Caco-2 (cell line): ENCODE data around the gene NFIL3. TPM values are rescaled to one million over a fixed set of nuclear protein-coding genes. Genes with fewer than 3 reads are reported as not detected.

Source experiments
- BruUV-seq: library from RNA; stranded (reverse); fragments of 400-500 nt; replicated peaks from 2 replicates; lab custom pipeline; 2021; lab: Mats Ljungman, UMichigan
- CTCF ChIA-PET: fragments of 300-600 bp; sonication (Branson Sonifier 250); formaldehyde crosslinking; loops from one replicate; lab custom pipeline; 2022; ENCODE audit warnings: antibody characterized with exemption; lab: Charles Lee
- POLR2A ChIA-PET: fragments of 300-600 bp; sonication (Branson Sonifier 250); formaldehyde crosslinking; loops from one replicate; lab custom pipeline; 2022; ENCODE audit warnings: antibody characterized with exemption; lab: Charles Lee
- DNase-seq, 2 experiments: peaks; one replicate each; pipeline versions ENCODE4 v3.0.0 to v3.0.0-alpha.2; 2020 to 2022
- H3K27me3 ChIP-seq: replicated peaks from 2 replicates; pipeline ENCODE4 v1.6.0; 2011; ENCODE audit warnings: low read length; ENCODE audit not compliant: control insufficient read depth, insufficient read depth
- H3K36me3 ChIP-seq: 2 replicates; pipeline ENCODE4 v1.5.1; 2011; ENCODE audit warnings: low read length; ENCODE audit not compliant: control insufficient read depth, insufficient read depth
- H3K4me1 ChIP-seq: fragments of 250-450 bp; sonication (Bioruptor Pico); 2 replicates; pipeline ENCODE4 v1.5.1; 2020; ENCODE audit warnings: mild to moderate bottlenecking
- H3K4me3 ChIP-seq: 2 replicates; pipeline ENCODE4 v1.5.1; 2011; ENCODE audit warnings: low read depth, mild to moderate bottlenecking, control low read depth, low read length
- H3K9me3 ChIP-seq: fragments of 250-450 bp; sonication (Bioruptor Pico); 2 replicates; pipeline ENCODE4 v1.5.1; 2020; ENCODE audit warnings: mild to moderate bottlenecking, moderate library complexity
- H3K27ac Mint-ChIP-seq: one replicate; pipeline ENCODE4 v1.8.0; 2022; ENCODE audit warnings: mixed read lengths; ENCODE audit not compliant: unreplicated experiment
- H3K27me3 Mint-ChIP-seq: one replicate; pipeline ENCODE4 v1.8.0; 2022; ENCODE audit warnings: mixed read lengths; ENCODE audit not compliant: insufficient read depth, unreplicated experiment
- H3K36me3 Mint-ChIP-seq: one replicate; pipeline ENCODE4 v1.8.0; 2022; ENCODE audit warnings: mild to moderate bottlenecking, mixed read lengths; ENCODE audit not compliant: insufficient read depth, unreplicated experiment
- H3K4me1 Mint-ChIP-seq: one replicate; pipeline ENCODE4 v1.8.0; 2022; ENCODE audit warnings: low read depth, mixed read lengths; ENCODE audit not compliant: unreplicated experiment
- H3K4me3 Mint-ChIP-seq: one replicate; pipeline ENCODE4 v1.8.0; 2022; ENCODE audit warnings: mild to moderate bottlenecking, moderate library complexity, mixed read lengths; ENCODE audit not compliant: unreplicated experiment
- H3K9me3 Mint-ChIP-seq: one replicate; pipeline ENCODE4 v1.8.0; 2022; ENCODE audit warnings: mixed read lengths; ENCODE audit not compliant: unreplicated experiment
- CTCF ChIP-seq, 2 experiments: fragments of 200-600 bp in 1 of 2; IDR thresholded peaks; 1 replicate in 1 of 2; 2 replicates in 1 of 2; pipeline versions ENCODE4 v1.5.1 to v1.8.0; 2011 to 2022; ENCODE audit warnings: antibody characterized with exemption in 1 of 2, control low read depth in 1 of 2, inconsistent platforms in 1 of 2, low read depth in 1 of 2, low read length in 1 of 2, mild to moderate bottlenecking in 1 of 2, moderate library complexity in 1 of 2; ENCODE audit not compliant: insufficient read depth in 1 of 2, severe bottlenecking in 1 of 2, unreplicated experiment in 1 of 2
- intact Hi-C: fragments of 100-400 bp; cut with micrococcal nuclease; formaldehyde crosslinking; loops from one replicate; pipeline ENCODE4 v1.10.0; 2022; ENCODE audit not compliant: unreplicated experiment
- total RNA-seq: library from RNA; stranded (reverse); gene quantifications from 2 replicates; pipeline ENCODE4 v1.2.3, GENCODE V29; 2022

The NFIL3 gene
- total RNA-seq, 1 experiment from 2014 or later, result 13.5 TPM

GRCh38 chr9:91364702-91365101, 58.9 kb downstream of the NFIL3 start:
- no peaks in the 10 kb centered on the region for H3K27me3 Mint-ChIP-seq
- no peaks in the 10 kb centered on the region for H3K27me3 ChIP-seq
- no peak overlapping the region for H3K27ac Mint-ChIP-seq
- peaks cover 5% of the 10 kb centered on the region; the same call in 1 of the 2 replicates for H3K4me1 ChIP-seq
- H3K36me3 ChIP-seq, result no peaks in the 10 kb centered on the region
- H3K4me3 Mint-ChIP-seq, result no peak overlapping the region
- no peak overlapping the region for H3K4me3 ChIP-seq
- no peak for DNase-seq
- TF ChIP-seq CTCF (IDR thresholded peaks at IDR 0.05; ENCODE audit: insufficient read depth in 1 of 2, low read depth in 1 of 2, low read length in 1 of 2, severe bottlenecking in 1 of 2, unreplicated experiment in 1 of 2), result no peak
- no peaks in the 10 kb centered on the region for H3K36me3 Mint-ChIP-seq
- H3K9me3 ChIP-seq, result no peaks in the 10 kb centered on the region
- intact Hi-C loops, result loop anchor here (5.0 kb wide), 1 partner anchor 167 kb away; no protein-coding TSS in a partner anchor
- H3K9me3 Mint-ChIP-seq, result peaks cover 9% of the 10 kb centered on the region
- peaks cover 7% of the 10 kb centered on the region for H3K4me1 Mint-ChIP-seq
- CTCF ChIA-PET, result interaction anchor here (0.6 kb wide), 1 partner anchor 59 kb away, joined by 3 read pairs; the partner anchor contains the start of gene NFIL3
- no TSS peak for BruUV-seq
- POLR2A ChIA-PET, result no interaction called here

- no peak overlapping the region for H3K27ac Mint-ChIP-seq
- no peak for DNase-seq
- Histone ChIP-seq H3K27me3 (no peaks in the 10 kb centered on the region), H3K4me1 (peaks cover 5% of the 10 kb centered on the region; the same call in 1 of the 2 replicates), H3K4me3 (no peak overlapping the region), H3K9me3 (no peaks in the 10 kb centered on the region), H3K36me3 (no peaks in the 10 kb centered on the region)
- H3K4me1 Mint-ChIP-seq, result peaks cover 7% of the 10 kb centered on the region
- ChIA-PET CTCF (no interaction called here), POLR2A (no interaction called here)
- no peaks in the 10 kb centered on the region for H3K27me3 Mint-ChIP-seq
- TF ChIP-seq CTCF (IDR thresholded peaks at IDR 0.05; ENCODE audit: insufficient read depth in 1 of 2, low read depth in 1 of 2, low read length in 1 of 2, severe bottlenecking in 1 of 2, unreplicated experiment in 1 of 2), result no peak
- peaks cover 9% of the 10 kb centered on the region for H3K9me3 Mint-ChIP-seq
- H3K4me3 Mint-ChIP-seq, result no peak overlapping the region
- no peaks in the 10 kb centered on the region for H3K36me3 Mint-ChIP-seq
- intact Hi-C loops, result loop anchor here (5.0 kb wide), 1 partner anchor 167 kb away; no protein-coding TSS in a partner anchor
- no TSS peak for BruUV-seq
Observed at GRCh38 chr9:91364005-91364404, 59.6 kb downstream of the NFIL3 start.

GRCh38 chr9:91362051-91362611, 61.5 kb downstream of the NFIL3 start:
- H3K4me3 ChIP-seq, result peak overlapping the region; percentile 93

More at GRCh38 chr9:91362051-91362611, 61.5 kb downstream of the NFIL3 start:
- H3K9me3 ChIP-seq, result no peaks in the 10 kb centered on the region
- Mint-ChIP-seq H3K36me3 (no peaks in the 10 kb centered on the region), H3K27ac (no peak overlapping the region), H3K4me1 (peaks cover 7% of the 10 kb centered on the region), H3K9me3 (no peaks in the 10 kb centered on the region), H3K4me3 (peak overlapping the region; percentile 92), H3K27me3 (no peaks in the 10 kb centered on the region)
- ChIA-PET CTCF (no interaction called here), POLR2A (no interaction called here)
- no peak for TF ChIP-seq CTCF (IDR thresholded peaks at IDR 0.05; ENCODE audit: insufficient read depth in 1 of 2, low read depth in 1 of 2, low read length in 1 of 2, severe bottlenecking in 1 of 2, unreplicated experiment in 1 of 2)
- intact Hi-C loops, result loop anchor here (5.0 kb wide), 1 partner anchor 165 kb away; no protein-coding TSS in a partner anchor
- no peak for DNase-seq
- no peaks in the 10 kb centered on the region for H3K27me3 ChIP-seq
- H3K36me3 ChIP-seq, result no peaks in the 10 kb centered on the region
- no TSS peak for BruUV-seq
- H3K4me1 ChIP-seq, result peaks cover 5% of the 10 kb centered on the region; the same call in 1 of the 2 replicates
